Testis (tissue), 3 donors: ENCODE measurements around the gene GRID1. TPM values are rescaled to one million over a fixed set of nuclear protein-coding genes. Genes with fewer than 3 reads are reported as not detected.
"Not testable (repeated sequence)": the region's sequence is repeated elsewhere in the genome, so short reads cannot be mapped to it uniquely, and the experiment has no call there.

Source experiments
- DNase-seq: peaks from one replicate; pipeline ENCODE4 v3.0.0-alpha.2; 2019
- H3K27ac ChIP-seq, 2 donors: fragments of 200-600 bp; sonication (generic); one replicate each; pipeline ENCODE4 v1.5.1; 2019
- H3K27me3 ChIP-seq: fragments of 200-600 bp; sonication (generic); one replicate; pipeline ENCODE4 v1.5.1; 2019
- H3K36me3 ChIP-seq: fragments of 200-600 bp; sonication (generic); one replicate; pipeline ENCODE4 v1.5.1; 2017; ENCODE audit warnings: low read depth; ENCODE audit errors: missing control alignments
- H3K4me1 ChIP-seq: fragments of 200-600 bp; sonication (generic); one replicate; pipeline ENCODE4 v1.5.1; 2019
- H3K4me3 ChIP-seq, 2 donors: fragments of 200-600 bp; sonication (generic); one replicate each; pipeline ENCODE4 v1.5.1; 2017 to 2019
- H3K9me3 ChIP-seq: fragments of 200-600 bp; sonication (generic); one replicate; pipeline ENCODE4 v1.5.1; 2017
- CTCF ChIP-seq, 3 experiments: fragments of 450-650 bp in 2 of 3; fragments of 200-600 bp in 1 of 3; sonication (generic) in 1 of 3; IDR thresholded peaks; one replicate each; pipeline ENCODE4 v1.5.1; 2016 to 2019; ENCODE audit warnings: antibody characterized with exemption in 3 of 3, mild to moderate bottlenecking in 2 of 3, moderate library complexity in 1 of 3
- POLR2A ChIP-seq: fragments of 450-650 bp; IDR thresholded peaks from one replicate; pipeline ENCODE4 v1.6.1; 2017; ENCODE audit warnings: antibody characterized with exemption, mild to moderate bottlenecking, moderate library complexity
- WGBS, 2 donors: methylation state at CpG; one replicate each; pipeline ENCODE4 v1.1.5; 2018; 5-methylcytosine and 5-hydroxymethylcytosine counted together
- intact Hi-C: fragments of 100-400 bp; cut with DNase I; formaldehyde crosslinking; loops from one replicate; pipeline ENCODE4 v1.15.1; 2023; ENCODE audit warnings: low total_unique reads
- polyA plus RNA-seq: library from polyadenylated mRNA; stranded (reverse); fragments of 350-450 nt; fragmentation: Illumina TruSeq; extraction: RNeasy Lipid Tissue Mini Kit (QIAGEN cat#74804); gene quantifications from one replicate; pipeline ENCODE4 v1.2.3, GENCODE V29; 2014; ENCODE audit warnings: low read depth, low replicate concordance; ENCODE audit not compliant: insufficient read depth
- total RNA-seq, 2 donors: library from RNA; depleted of rRNA; stranded (reverse); fragments of >200 nt; gene quantifications; one replicate each; pipeline ENCODE4 v1.2.3, GENCODE V29; 2016

Gene GRID1
- total and polyA plus RNA-seq, 3 donors from 2014 or later: 7.4 to 16.7 (median 8.1) TPM

GRCh38 chr10:86077271-86077670 lies 289.3 kb downstream of the GRID1 start:
- WGBS, 2 donors: 95 to 98% methylated on average over 6 of the region's 6 CpGs
- Histone ChIP-seq H3K27me3 (no peaks in the 10 kb centered on the region), H3K4me3 (no peak overlapping the region), H3K27ac (no peak overlapping the region), H3K9me3 (no peaks in the 10 kb centered on the region), H3K36me3 (no peaks in the 10 kb centered on the region), H3K4me1 (no peaks in the 10 kb centered on the region)
- no peak for DNase-seq
- intact Hi-C loops: no loop called here
- TF ChIP-seq CTCF (IDR thresholded peaks at IDR 0.05) (no peak), POLR2A (no peak)

- DNase-seq, H3K36me3 ChIP-seq, H3K27ac ChIP-seq, H3K4me3 ChIP-seq, H3K27me3 ChIP-seq, H3K9me3 ChIP-seq, intact Hi-C loops, H3K4me1 ChIP-seq: not testable (repeated sequence)
- 83 to 91% methylated on average over 4 of the region's 4 CpGs for WGBS, 2 donors
Measured at GRCh38 chr10:86076497-86076896, 290.1 kb downstream of the GRID1 start.

- Histone ChIP-seq H3K4me1 (no peaks in the 10 kb centered on the region), H3K9me3 (no peaks in the 10 kb centered on the region), H3K4me3 (no peak overlapping the region), H3K36me3 (no peaks in the 10 kb centered on the region), H3K27ac (no peak overlapping the region), H3K27me3 (no peaks in the 10 kb centered on the region)
- DNase-seq: no peak
- intact Hi-C loops: no loop called here
- TF ChIP-seq CTCF (IDR thresholded peaks at IDR 0.05) (no peak), POLR2A (no peak)
- WGBS, 2 donors: 86 to 97% methylated on average over 3 of the region's 3 CpGs
Measured at GRCh38 chr10:86075512-86075911, 291.1 kb downstream of the GRID1 start.

GRCh38 chr10:86074294-86074693 lies 292.3 kb downstream of the GRID1 start:
- no peak overlapping the region for H3K27ac ChIP-seq
- H3K9me3 ChIP-seq: no peaks in the 10 kb centered on the region
- no peak for DNase-seq
- no peak overlapping the region for H3K4me3 ChIP-seq
- H3K27me3 ChIP-seq: no peaks in the 10 kb centered on the region
- no peaks in the 10 kb centered on the region for H3K4me1 ChIP-seq
- no peaks in the 10 kb centered on the region for H3K36me3 ChIP-seq
- intact Hi-C loops: no loop called here
- TF ChIP-seq CTCF (IDR thresholded peaks at IDR 0.05) (no peak), POLR2A (no peak)
- WGBS, 2 donors: 89 to 92% methylated on average over 5 of the region's 5 CpGs

GRCh38 chr10:86073199-86073977 lies 293.2 kb downstream of the GRID1 start:
- Histone ChIP-seq H3K4me1 (no peaks in the 10 kb centered on the region), H3K4me3 (no peak overlapping the region), H3K36me3 (no peaks in the 10 kb centered on the region), H3K9me3 (no peaks in the 10 kb centered on the region), H3K27me3 (no peaks in the 10 kb centered on the region), H3K27ac (no peak overlapping the region)
- DNase-seq: no peak
- TF ChIP-seq POLR2A (no peak), CTCF (IDR thresholded peaks at IDR 0.05) (no peak)
- intact Hi-C loops: no loop called here
- 66 to 86% methylated on average over 6 to 7 of the region's 7 CpGs for WGBS, 2 donors
